GM10847 (cell line): ENCODE data around the gene SPATA25.

Experiments used
- POLR2A ChIP-seq: IDR thresholded peaks from 2 replicates; pipeline ENCODE4 v1.6.1; 2011; ENCODE audit not compliant: insufficient read length; ENCODE audit errors: extremely low read depth

Gene SPATA25

DNA sequence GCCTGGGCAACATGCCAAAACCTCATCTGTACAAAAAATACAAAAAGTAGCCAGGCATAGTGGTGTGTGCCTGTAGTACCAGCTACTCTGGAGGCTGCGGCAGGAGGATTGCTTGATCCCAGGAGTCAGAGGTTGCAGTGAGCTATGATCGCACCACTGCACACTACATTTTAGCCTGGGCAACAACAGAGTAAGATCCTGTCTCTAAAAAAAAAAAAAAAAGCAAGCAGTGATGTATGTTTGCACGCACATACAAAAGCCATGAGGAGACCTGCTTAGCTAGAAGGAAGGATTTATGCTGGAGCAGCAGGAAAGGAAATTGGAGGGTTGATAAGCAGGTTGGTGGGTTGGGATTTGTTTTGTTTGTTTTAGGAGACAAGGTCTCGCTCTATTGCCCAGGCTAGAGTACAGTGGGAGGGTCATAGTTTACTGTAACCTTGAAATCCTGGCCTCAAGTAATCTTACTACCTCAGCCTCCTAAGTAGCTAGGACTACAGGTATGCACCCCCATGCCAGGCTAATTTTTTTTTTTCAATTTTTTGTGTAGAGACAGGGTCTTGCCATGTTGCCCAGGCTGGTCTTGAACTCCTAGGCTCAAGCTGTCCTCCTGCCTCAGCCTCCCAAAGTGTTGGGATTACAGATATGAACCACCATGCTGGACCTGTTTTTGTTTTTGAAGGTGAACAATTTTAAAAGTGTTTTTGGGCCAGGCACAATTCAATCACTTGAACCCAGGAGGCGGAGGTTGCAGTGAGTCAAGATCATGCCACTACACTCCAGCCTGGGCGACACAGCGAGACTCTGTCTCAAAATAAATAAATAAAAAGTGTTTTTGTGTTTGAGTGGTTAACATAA lies 26.0 kb downstream of the SPATA25 start:
- no peak for TF ChIP-seq POLR2A

DNA sequence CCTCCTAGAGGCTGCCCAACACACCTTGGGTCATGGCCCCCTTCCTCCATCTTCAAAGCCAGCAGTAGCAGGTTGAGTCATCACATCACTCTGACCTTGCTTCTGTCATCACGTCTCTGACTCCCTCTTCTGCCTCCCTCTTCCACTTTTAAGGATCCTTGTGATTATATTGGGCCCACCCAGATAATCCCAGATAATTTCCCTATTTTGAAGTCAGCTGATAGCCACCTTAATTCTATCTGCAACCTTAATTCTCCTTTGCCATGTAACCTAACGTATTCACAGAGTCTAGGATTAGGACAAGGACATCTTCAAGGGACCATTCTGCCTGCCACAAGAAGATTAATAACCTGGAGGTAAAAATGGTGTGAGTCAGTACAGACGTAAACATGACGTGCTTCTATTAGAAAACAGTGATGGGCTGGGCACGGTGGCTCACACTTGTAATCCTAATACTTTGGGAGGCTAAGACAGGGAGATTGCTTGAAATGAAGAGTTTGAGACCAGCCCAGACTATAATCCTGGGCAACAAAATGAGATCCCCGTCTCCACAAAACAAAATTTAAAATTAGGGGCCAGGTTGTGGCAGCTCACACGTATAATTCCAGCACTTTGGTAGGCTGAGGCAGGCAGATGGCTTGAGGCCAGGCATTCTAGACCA lies 26.7 kb downstream of the SPATA25 start:
- no peak for TF ChIP-seq POLR2A

GRCh38 chr20:45859916-45860315 lies 27.5 kb downstream of the SPATA25 start:
- no peak for TF ChIP-seq POLR2A

GRCh38 chr20:45857882-45858216 lies 29.6 kb downstream of the SPATA25 start:
- no peak for TF ChIP-seq POLR2A

DNA sequence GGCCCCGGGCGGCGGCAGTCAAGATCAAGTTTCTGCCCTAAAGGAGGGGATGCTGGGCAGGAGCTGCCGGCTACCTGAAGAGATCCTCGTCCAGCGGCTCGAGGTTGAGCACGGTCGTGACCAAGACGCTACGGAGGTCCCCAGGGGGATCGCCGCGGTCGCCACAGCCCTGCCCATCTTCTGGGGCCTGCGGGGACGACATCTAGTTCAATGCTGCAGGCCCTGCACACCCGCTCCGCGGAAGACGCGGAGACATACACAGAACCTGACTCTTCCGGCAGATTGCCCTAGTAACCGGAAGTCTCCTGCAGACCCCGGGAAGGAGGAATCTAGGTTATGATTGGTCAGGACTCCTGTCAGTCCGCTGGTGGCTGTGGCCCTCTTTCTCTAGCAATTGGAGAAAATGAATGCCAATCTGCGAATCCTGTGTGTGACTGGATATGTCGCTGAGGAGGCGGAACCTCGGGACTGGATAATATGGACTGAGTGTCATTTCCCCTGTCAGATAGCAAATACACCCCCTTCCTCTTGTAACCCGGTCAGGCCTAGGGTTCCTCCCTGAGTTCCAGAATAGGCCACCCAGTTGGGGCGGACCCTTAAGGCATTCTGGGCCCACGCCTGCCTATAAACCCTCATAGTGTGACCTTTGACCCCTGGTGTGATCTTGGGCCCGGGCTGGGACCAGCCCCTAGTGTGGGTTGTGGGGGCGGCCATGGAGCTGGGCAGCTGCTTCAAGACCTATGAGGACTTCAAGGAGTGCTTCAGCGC lies 30.1 kb downstream of the SPATA25 start, which contains the start of the genes ACOT8 and ZSWIM3:
Gene ACOT8, minus strand, starts transcription at position 279 of the 768 bp plus-strand sequence. Its CDS starts 77 bp downstream, at position 202.
Gene ZSWIM3, plus strand, starts transcription at position 501 of the 768 bp plus-strand sequence. Its CDS starts 212 bp downstream, at position 713.
- peak; percentile 82 for TF ChIP-seq POLR2A

DNA sequence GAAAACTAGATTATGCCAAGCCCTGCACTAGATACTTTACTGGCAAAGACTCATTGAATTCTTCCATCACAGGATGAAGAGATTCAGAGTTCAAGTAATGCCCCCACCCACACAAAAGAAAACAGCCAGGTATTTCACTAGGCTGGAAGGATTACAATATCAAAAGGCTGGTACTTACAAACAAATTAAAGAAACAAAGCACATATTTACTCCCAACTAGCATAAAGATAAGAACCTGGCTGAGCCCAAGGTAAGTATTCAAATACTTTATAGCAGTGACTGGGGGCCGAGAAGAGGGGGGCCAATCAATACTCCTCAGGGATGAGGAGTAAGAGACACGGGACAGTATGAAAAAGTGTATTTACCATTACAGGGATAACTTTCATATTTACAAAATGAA lies 33.9 kb downstream of the SPATA25 start:
- no peak for TF ChIP-seq POLR2A

DNA sequence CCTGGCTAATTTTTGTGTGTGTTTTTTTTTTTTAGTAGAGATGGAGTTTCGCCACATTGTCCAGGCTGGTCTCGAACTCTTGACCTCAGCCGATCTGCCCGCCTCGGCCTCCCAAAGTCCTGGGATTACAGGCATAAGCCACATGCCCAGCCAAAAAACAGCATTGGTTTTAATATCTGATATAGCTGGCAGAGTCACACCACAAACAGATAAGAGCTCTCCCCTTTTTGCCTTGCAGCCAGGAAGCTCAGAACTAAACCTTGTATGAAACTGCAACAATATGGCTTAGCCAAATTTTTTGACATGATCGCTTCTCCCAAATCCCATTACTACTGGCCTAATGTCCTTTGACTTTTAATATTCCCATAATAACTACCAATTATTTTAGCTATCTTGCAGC lies 35.1 kb downstream of the SPATA25 start:
- no peak for TF ChIP-seq POLR2A

DNA sequence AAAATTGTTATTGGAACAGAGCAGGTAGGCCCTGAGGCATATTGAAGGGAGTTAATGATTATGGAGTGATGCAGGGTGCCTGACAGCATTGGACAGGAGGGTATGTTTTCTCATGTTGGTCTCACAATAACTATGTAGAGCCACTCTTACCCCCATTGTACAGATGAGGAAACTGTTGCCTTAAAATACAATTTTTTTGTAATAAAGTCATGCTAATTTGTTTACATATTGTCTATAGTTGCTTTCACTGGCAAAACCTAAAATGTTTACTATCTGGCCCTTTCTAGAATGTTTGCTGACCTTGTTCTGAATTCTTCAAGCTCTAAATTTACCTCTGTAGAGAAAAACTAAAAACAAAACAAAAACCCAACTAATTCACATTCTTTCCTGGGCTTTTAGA lies 35.9 kb downstream of the SPATA25 start:
- TF ChIP-seq POLR2A, result no peak

GRCh38 chr20:45850926-45851325 lies 36.5 kb downstream of the SPATA25 start:
- TF ChIP-seq POLR2A, result no peak

- no peak for TF ChIP-seq POLR2A
Measured at GRCh38 chr20:45850238-45850637, 37.2 kb downstream of the SPATA25 start.

DNA sequence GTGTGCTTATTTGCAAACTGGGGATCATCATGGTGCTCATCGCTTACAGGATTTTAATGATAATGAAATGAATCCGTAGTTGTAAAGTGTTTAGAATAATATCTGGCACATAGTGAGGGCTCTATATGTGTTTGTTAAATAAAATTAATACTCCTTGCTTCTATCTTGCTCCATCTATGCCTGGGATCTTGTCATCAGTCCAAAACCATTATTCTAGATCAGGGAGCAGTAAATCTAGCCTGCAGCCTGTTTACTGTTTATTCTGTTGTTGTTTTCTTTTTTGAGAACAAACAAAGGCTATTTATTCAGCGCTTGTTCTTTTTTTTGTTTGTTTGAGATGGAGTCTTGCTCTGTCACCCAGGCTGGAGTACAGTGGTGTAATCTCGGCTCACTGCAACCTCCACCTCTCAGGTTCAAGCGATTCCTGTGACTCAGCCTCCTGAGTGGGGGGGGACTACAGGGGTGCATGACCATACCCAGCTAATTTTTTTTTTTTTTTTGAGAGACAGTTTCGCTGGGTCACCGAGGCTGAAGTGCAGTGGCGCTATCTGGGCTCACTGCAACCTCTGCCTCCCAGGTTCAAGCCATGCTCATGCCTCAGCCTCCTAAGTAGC lies 38.3 kb downstream of the SPATA25 start:
- TF ChIP-seq POLR2A, result no peak

DNA sequence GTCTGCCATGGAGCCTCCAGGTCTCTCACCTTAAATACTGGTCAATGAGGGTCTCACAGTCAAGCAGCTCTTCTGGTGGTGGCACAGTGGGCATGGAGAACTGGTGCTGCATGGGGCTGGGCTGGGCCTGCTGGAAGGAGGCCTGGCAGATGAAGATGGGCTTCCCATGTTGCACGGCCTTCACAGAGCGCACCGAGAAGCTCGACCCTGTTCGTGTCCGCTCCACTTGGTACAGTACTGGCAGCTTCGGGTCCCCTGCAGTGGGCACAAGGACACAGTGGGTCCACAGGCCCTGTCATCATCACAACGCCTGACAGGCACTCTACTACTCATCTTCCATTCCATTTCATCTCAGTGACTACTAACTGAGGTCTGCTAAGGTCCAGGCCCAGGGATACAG lies 39.0 kb downstream of the SPATA25 start:
- no peak for TF ChIP-seq POLR2A

DNA sequence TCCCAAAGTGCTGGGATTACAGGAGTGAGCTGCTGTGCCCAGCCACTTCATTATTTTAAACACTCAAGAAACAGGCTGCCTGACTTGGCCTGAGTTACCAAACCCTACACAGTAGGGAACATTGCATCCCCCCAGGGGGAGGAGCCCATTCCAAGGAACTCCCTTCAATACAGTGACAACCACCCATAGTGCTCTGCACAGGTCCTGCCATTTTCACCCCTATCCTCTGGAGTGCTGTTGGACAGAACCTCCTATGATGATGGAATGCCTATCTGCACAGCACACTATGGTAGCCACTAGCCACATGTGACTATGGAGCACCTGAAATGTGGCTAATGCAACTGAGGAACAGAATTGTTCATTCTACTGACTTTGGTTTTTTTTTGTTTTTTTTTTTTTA lies 42.0 kb downstream of the SPATA25 start:
- no peak for TF ChIP-seq POLR2A

- TF ChIP-seq POLR2A, result no peak
Measured at GRCh38 chr20:45843506-45843905, 43.9 kb downstream of the SPATA25 start.

DNA sequence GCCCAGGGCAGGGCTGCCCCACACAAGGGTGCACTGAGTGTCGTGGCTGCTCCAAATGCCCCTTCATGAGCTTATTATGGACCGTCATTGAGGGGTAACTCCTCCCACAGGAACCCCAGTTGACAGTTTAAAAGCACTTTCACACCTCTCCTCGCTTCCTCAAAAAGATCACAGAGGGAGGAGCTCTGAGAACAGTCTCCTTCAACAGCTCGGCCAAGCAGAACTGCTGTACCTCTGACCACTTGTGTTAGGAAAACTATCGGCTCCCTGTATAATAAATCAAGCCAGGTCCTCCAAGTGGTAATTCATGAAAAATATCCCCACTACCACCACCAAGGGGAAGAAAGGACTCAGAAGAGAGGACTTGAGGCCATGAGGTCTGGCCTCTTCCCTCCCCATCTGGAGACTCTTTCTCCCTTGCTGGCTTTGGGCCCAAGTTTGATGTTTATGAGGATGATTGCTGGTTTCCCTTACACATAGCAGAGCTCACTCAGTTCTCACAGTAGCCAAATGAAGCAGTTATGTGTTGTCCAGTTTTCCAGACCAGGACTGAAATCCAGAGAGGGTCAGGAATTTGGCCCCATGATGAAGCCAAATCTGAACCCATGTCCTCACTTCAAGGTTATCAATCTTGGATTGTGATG lies 45.1 kb downstream of the SPATA25 start:
- no peak for TF ChIP-seq POLR2A
